GM19468 (cell line): ENCODE data around the gene TM4SF4.
"Not testable (repeated sequence)": the region's sequence is repeated elsewhere in the genome, so short reads cannot be mapped to it uniquely, and the experiment has no call there.

Experiments used
- ATAC-seq: cut with Tn5 transposase; IDR thresholded peaks from one replicate; pipeline ENCODE4 v1.9.1; 2021; ENCODE audit warnings: mild to moderate bottlenecking, moderate library complexity, moderate number of reproducible peaks; ENCODE audit not compliant: unreplicated experiment; ENCODE audit errors: extremely low read depth

TM4SF4 gene, protein sequence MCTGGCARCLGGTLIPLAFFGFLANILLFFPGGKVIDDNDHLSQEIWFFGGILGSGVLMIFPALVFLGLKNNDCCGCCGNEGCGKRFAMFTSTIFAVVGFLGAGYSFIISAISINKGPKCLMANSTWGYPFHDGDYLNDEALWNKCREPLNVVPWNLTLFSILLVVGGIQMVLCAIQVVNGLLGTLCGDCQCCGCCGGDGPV

DNA sequence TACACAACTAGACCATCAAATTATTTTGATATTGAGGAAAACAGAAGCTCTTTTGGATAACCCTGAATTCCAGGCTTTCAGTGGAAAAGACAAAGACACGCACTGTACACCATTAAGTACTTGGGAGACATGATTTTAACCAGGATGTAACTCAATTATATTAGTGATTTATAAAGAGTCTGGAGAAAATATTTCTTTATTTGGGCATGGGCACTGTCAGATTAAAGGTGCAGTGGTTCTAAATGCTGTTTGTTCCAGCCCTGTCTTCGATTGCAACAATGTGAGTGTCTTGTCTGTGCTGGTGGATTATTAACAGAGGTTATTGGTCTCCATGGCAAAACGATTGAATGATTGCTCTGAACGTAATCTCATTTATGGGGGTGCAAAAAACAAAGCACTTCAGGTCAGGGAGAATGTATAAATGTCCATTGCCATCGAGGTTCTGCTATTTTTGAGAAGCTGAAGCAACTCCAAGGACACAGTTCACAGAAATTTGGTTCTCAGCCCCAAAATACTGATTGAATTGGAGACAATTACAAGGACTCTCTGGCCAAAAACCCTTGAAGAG, at the start of gene TM4SF4:
TM4SF4 (plus strand) TSS at position 448 of the 568 bp plus-strand sequence. CDS start 181 bp downstream, outside the sequence.
- no peak for ATAC-seq

DNA sequence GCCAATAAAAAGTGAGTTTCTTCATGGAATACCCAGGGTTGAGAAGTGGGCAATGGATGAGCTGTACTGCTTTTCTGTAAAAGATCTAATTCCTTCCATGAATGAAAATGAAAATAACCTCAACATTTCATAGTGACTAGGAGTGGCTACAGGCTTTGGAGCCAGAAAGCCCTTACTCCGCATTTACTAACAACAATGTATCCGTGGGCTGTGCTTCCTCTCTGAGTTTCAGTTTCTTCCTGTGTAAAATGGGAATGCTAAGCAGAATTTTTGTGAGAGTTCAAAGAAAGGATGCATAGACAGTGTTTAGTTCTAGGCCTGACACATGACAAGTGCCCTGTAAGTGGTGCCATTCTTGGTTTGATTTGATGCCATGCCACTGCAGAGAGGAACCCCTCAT, 49.6 kb upstream of the TM4SF4 start:
- ATAC-seq = no peak

DNA sequence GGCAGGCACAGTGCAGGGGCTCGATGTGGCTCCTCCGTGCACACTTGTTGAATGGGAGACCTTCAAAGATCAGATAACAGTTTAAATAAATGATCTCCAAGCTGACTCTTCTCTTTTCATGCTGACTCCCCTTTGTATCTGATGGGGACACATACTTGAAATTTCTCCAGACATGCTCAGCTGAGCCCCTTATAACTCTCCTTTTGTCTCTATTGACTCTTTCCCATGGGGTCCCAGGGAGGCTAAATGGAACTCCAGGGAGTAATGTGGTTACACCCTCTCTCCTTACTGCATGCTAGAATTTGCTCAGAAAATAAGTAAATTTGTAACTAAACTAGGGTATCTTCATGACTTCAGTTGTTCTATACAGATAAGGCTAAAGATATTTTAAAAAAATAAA, 48.2 kb upstream of the TM4SF4 start:
- ATAC-seq = no peak

DNA sequence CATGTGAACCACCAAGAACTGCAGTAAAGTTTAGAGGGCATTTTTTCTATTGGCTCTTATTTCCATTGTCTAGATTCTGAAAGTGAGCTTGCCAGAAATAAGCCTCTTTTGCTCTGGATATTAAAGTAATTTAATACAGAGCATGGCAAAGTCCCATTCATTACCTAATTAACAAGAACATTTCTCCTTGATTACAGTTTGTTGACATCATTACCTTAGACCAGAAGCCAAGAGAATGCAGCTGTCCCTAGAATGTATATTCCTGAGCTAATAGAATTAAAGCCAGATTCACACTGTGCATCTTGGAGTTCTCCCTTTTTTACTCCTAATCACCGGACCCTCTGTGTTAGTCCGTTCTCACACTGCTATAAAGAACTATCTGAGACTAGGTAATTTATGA, 46.4 kb upstream of the TM4SF4 start:
- ATAC-seq = no peak

DNA sequence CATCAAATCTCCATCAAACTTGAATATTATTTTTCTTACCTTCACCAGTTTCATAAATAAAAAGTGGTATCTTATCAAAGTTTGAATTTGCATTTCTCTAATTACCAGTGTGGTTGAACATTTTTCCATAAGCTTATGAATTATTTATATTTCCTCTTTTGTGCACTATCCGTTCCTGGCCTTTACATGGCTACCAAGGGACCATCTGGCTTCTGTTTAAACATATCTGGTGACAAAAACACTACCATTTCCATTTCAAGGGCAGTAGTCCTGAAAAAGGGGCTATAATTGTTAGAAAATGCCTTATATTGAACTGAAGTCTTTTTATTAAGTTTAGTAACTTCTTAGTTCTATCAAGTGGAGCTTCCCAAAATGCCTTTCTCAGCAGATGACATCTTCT, 44.3 kb upstream of the TM4SF4 start:
- no peak for ATAC-seq

DNA sequence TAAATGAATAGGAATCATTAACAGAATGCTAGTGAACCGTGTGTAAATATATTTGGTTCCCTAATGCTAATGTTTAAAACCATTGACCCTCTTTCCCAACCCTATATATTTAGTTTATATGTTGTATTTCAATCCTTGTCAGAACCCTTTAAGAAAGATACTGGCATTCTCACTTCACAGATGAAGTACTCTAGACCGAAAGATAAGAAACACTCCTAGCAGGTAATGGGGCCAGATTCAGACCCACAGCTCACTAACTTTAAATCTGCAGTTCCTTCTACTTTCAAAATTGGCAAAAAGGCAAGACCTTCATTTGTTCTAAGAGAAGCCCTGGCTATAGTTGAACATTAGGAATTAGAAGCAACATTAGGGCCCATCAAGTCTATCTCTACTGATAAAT, 42.3 kb upstream of the TM4SF4 start:
- ATAC-seq = no peak

DNA sequence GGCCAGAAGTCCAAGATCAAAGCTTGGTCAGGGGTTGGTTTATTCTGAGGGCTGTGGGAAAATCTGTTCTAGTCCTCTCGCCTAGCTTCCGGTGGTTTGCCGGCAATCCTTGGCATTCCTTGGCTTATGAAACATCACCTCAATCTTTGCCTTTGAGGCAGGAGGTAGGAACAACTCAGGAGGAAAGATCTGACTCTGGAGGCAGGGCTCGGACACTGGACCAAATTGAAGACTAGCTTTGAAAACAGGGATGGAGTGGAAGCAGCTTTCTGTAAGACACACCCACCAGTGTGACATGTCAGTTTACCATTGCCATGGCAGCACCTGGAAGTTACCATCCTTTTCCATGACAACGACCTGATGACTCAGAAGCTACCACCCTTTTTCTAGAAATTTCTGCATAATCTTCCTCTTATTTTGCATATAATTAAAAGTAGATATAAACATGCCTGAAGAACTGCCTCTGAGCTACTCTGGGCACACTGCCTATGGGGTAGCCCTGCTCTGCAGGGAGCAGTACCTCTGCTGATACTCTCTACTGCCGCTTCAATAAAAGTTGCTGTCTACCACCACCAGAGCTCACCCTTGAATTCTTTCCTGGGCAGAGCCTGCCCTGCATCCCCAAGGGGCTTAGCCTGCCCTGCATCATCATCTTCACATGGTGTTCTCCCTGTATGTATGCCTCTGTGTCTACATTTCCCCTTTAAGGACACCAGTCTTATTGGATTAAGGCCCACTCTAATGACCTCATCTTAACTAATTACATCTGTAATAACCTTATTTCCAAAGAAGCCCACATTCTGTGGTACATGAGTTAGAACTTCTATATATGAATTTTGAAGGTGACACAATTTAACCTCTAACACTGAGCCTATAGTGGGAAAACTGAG, 38.3 kb upstream of the TM4SF4 start:
- ATAC-seq = no peak

DNA sequence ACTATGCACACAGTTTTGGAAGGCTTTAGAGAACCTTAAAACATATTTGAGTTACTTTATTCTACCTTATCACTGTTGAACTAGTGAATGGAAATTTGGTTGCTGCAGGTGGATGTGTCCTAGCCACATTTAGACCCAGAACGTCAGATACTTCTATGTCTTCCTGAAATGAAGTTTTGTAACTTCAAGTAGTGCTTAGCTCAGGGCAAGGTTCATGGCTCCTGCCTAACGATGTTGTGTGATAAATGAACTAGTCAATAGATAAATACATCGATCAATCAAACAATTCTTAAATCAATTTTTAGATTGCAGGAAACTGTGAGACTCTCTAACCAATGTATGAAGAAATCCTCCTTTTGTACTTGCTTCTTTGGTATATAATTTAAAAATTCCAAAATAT, 37.2 kb upstream of the TM4SF4 start:
- ATAC-seq = no peak

DNA sequence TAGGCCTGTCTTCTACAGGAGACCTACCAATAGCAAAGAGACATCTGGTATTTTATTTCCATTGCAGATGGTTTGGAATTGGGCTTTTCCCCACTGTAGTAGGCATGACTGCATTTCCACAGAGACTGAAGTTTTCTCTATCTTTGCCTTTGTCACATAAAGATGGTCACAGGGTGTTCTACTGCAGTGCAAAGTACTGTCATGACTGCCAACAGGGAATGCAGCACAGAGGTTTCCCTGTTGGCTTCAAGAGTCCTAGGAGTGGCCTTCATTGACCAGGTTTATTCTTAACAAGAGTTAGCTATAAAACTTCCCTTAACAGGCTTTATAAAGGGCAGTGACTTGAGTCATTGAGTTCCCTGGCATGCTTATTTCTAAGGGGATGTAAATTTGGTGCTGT, 36.8 kb upstream of the TM4SF4 start:
- ATAC-seq = no peak

DNA sequence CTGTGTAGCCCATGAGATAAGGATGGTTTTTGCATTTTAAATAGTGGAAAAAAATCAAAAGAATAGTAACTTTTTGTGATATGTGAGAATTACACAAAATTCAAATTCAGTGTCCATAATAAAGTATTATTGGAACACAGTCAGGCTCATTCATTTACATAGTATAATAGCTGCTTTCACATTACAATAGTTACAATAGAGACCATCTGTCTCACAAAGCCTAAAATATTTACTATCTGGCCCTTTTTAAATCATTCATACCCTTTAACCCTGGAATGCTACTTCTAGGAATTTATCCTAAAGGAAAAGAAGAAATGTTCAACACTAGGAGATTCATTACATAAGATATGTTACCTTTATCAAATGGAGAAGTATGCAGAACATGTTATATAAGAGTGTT, 35.5 kb upstream of the TM4SF4 start:
- no peak for ATAC-seq

DNA sequence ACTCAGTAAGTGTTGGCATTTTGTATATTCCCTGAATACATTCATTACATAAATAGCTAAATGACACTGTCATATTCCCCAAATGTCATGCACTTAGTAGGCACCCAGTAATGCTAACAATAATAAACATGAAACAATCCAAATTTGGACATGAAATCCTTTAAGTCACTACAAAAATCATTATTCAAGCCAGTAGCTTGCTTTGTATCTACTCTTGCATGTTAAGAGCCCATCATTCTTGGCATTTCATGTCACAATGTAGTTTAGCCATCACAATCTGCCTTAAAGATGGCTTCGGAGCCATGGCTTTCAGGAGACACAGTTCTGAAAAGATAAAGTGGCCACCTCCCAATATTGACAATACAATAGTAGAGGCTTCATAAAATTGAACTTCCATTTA, 32.9 kb upstream of the TM4SF4 start:
- no peak for ATAC-seq

DNA sequence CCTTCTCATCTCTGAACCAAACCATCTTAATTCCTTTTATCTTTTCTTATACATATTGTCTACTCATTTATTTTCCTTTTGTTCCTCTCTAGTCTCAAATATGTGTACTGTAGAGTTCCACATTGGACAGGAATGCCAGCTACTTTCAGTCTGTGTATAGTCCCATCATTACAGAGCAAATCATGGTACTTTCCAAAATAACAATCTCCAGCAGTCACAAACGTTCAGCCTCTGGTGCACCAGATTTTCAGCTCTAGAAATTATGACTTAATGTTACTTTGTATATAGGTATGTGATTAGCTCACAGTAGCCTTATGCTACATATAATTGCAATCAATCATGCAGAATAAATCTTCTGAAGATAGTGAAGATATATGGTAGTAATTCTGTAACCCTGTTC, 32.5 kb upstream of the TM4SF4 start:
- ATAC-seq = no peak

DNA sequence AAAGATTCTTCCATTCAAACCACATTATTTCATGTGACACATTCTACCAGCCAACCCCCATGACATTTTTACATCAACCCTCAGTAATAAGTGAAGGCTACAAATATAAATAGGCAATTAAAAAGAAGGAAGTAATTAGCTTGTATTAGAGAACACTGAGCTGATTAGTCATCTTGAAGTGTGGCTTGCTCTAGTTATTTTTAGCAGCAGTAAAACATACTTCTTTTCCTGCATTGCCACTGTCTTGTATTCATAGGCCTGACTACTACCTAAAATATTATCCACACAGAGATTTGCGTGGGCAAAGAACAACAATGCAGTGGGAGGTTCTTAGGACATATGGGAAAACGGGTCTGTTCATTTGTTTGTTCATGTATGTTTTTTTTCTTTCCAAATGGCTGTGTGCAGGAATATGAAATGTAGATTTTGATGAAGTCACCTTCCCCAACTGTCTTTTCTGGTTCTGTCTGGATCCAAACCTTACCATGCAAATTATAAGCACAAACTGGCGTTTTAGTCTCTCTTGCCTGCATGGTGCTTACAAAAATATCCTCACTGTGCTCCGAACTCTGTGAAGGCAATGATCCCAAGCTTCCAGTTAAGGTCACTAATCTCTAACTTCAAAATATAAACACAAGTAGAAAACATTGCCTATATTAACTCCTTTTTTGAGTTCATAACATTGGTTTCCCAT, 31.5 kb upstream of the TM4SF4 start:
- no peak for ATAC-seq

DNA sequence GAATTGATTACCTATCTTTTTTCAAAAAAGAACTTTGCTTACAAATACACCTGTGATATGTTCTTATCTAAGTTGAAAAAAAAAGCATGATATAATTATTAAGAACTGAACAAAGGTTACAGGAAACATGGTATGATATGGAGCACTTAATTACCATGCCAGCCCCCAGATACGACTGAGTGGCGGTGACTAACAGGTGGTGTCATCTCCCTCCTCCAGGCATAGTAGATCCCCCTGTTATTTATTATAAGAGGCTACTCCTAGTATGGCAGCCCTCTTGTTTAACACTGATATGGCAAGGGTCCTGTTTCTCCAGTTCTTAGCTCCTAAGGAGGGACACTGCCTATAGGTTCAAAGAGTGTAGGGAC, 31.0 kb upstream of the TM4SF4 start:
- ATAC-seq = no peak

DNA sequence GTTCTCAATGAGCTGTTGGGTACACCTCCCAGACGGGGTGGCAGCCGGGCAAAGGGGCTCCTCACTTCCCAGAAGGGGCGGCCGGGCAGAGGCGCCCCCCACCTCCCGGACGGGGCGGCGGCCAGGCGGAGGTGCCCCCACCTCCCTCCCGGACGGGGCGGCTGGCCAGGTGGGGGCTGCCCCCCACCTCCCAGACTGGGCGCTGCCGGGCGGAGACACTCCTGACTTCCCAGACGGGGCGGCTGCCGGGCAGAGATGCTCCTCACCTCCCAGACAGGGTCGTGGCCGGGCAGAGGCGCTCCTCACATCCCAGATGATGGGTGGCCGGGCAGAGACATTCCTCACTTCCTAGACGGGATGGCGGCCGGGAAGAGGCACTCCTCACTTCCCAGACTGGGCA, 29.6 kb upstream of the TM4SF4 start:
- not testable (repeated sequence) for ATAC-seq

DNA sequence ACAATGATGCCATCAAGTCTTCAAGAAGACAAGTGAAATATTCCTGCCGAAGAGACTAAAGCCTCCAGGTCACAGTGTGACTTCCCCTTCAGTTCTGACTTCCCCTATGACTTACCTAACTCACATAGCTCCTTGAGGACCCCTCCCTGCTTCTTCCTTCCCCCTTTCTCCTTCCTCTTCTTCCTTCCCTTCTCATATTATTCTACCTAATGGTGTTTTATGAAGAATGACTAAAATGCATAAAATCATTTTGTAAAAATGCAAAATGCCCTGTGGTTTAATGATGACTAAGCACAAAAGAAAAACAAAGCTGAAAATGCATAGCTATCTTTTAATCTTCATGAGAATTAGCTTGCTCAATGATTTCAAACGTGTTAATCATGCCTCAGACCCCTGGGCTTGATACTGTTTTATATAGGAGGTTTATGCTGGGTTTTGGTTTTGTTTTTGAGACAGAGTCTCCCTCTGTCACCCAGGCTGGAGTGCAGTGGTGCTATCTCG, 26.1 kb upstream of the TM4SF4 start:
- ATAC-seq = no peak

DNA sequence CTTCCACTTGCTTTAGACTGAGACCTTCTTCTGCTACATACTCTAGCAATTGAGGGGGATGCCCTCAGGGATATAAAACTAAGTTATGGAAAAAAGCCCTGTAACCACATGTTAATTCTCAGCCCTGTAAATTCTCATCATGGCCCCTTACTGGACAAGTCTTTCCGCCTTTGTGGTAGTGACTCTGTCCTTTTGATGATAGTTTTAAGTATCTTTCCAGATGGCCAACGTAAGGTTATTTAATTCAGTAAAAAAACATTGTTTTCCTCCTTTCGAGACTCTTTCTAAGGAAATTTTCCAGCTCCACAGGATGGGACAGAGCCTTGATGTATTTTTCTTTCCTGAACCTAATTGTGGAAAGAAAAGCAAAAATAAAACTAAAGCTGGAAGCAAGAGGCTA, 25.3 kb upstream of the TM4SF4 start:
- ATAC-seq = no peak

DNA sequence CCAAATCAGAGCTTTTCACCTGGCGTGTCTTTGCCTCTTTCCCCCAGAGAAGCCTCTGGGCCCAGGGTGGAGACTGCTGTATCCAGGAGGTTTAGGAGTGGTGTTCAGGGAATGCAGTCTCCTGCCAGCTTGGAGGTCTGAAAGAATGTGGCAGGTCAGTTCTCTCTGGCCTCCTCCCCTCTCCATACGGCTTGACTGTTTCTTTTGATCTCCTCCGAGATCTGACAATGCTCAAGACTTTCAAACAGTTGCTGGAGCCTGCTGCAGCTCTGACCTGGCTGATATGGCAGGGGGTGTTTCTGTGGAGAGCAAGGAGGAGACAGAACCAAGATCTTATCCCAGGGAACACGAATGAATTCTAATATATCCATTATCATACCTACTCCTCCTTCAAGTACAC, 24.7 kb upstream of the TM4SF4 start:
- no peak for ATAC-seq

DNA sequence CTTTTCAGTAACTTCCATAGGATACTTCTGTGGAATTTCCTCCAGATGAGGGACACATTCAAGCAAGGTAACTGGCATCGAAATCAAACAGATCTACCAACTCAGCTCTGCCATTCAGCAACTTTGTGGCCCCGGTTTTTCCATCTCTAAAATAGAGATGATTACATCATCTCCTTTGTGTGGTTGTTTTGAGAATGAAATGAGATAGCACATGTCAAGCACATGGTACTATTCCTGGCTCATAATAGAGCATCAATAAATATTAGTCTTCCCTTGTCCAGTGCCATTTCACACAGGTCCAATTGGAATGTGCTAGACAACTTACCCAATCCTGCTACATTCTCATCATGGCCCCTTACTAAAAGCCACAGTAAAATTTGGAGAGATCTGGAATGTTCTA, 24.2 kb upstream of the TM4SF4 start:
- ATAC-seq = no peak

DNA sequence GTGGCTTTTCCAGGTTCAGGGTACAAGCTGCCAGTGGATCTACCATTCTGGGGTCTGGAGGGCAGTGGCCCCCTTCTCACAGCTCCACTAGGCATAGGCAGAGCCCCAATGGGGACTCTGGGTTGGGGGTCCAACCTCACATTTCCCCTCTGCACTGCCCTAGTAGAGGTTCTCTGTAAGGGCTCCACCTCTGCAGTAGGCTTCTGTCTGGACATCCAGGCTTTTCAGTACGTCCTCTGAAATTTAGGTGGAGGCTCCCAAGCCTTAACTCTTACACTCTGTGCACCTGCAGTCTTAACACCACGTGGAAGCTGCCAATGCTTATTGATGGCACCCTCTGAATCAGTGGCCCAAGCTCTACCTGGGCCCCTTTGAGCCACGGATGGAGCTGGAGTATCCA, 22.5 kb upstream of the TM4SF4 start:
- ATAC-seq = no peak
